HEK293 (cell line): Measurements from ENCODE around the gene KANSL1.
A peak's percentile ranks its signal among the peaks of the same experiment; 100 is the strongest.

Source experiments
- CTCF ChIA-PET: fragments of 350-600 bp; formaldehyde crosslinking; extraction: SDS; loops from one replicate; lab custom pipeline; 2021; ENCODE audit warnings: antibody characterized with exemption; lab: Yijun Ruan, JAX
- POLR2A ChIA-PET: fragments of 300-600 bp; formaldehyde crosslinking; extraction: SDS; loops from one replicate; lab custom pipeline; 2020; ENCODE audit warnings: antibody characterized with exemption, inconsistent platforms; lab: Yijun Ruan, JAX
- H3K27ac ChIP-seq: fragments of 200-500 bp; sonication (Bioruptor generic); 2 replicates; pipeline ENCODE4 v1.5.1; 2014; ENCODE audit warnings: low read depth, low read length, control low read depth, inconsistent platforms; ENCODE audit errors: extremely low read depth
- H3K36me3 ChIP-seq, 2 experiments: fragments of 200-500 bp in 1 of 2; sonication (Bioruptor generic) in 1 of 2; 1 replicate in 1 of 2; 2 replicates in 1 of 2; pipeline ENCODE4 v1.5.1; 2014 to 2017; ENCODE audit warnings: inconsistent platforms in 2 of 2, low read length in 2 of 2; ENCODE audit not compliant: control insufficient read depth in 2 of 2, insufficient read depth in 1 of 2
- H3K4me1 ChIP-seq: fragments of 200-500 bp; sonication (Bioruptor generic); 2 replicates; pipeline ENCODE4 v1.5.1; 2014; ENCODE audit warnings: mild to moderate bottlenecking, low read length, inconsistent platforms; ENCODE audit not compliant: control insufficient read depth, insufficient read depth
- H3K4me3 ChIP-seq: 2 replicates; pipeline ENCODE4 v1.5.1; 2011; ENCODE audit warnings: low read depth, mild to moderate bottlenecking, control low read depth, low read length, moderate library complexity
- H3K9me3 ChIP-seq: fragments of 200-500 bp; sonication (Bioruptor generic); 2 replicates; pipeline ENCODE4 v1.5.1; 2014; ENCODE audit warnings: low read depth, low read length, inconsistent platforms; ENCODE audit not compliant: control insufficient read depth, insufficient read depth
- BCL11B ChIP-seq: fragments of 450-650 bp; formaldehyde crosslinking; IDR thresholded peaks from 2 replicates; pipeline ENCODE4 v1.5.1; 2016; ENCODE audit warnings: low read depth, missing biosample characterization, missing genetic modification characterization
- HOXA7 ChIP-seq: sonication (generic); formaldehyde crosslinking; IDR thresholded peaks from 2 replicates; pipeline ENCODE4 v1.8.1; 2022; ENCODE audit warnings: missing genetic modification reagents, borderline replicate concordance
- IKZF3 ChIP-seq: fragments of 450-650 bp; IDR thresholded peaks from 2 replicates; pipeline ENCODE4 v1.5.0; 2018; ENCODE audit warnings: missing biosample characterization, mild to moderate bottlenecking, missing genetic modification characterization, moderate library complexity
- KLF8 ChIP-seq: fragments of 450-650 bp; formaldehyde crosslinking; IDR thresholded peaks from 2 replicates; pipeline ENCODE4 v1.5.1; 2016; ENCODE audit warnings: missing biosample characterization, missing genetic modification characterization
- MEIS1 ChIP-seq: sonication (generic); formaldehyde crosslinking; IDR thresholded peaks from 2 replicates; pipeline ENCODE4 v1.8.1; 2022; ENCODE audit warnings: missing genetic modification reagents, mild to moderate bottlenecking, borderline replicate concordance
- PRDM1 ChIP-seq: fragments of 450-650 bp; formaldehyde crosslinking; IDR thresholded peaks from 2 replicates; pipeline ENCODE4; 2016; ENCODE audit warnings: missing biosample characterization, missing genetic modification characterization
- PRDM6 ChIP-seq: fragments of 450-650 bp; formaldehyde crosslinking; IDR thresholded peaks from 2 replicates; pipeline ENCODE4 v1.5.1; 2017; ENCODE audit warnings: missing biosample characterization, missing genetic modification characterization
- SCRT2 ChIP-seq: fragments of 450-650 bp; formaldehyde crosslinking; IDR thresholded peaks from 2 replicates; pipeline ENCODE4 v1.5.1; 2016; ENCODE audit warnings: missing biosample characterization, missing genetic modification characterization
- SP3 ChIP-seq: fragments of 450-650 bp; formaldehyde crosslinking; IDR thresholded peaks from 2 replicates; pipeline ENCODE4 v1.5.1; 2016; ENCODE audit warnings: missing biosample characterization, missing genetic modification characterization
- SP7 ChIP-seq: fragments of 450-650 bp; formaldehyde crosslinking; IDR thresholded peaks from 2 replicates; pipeline ENCODE4 v1.5.1; 2016; ENCODE audit warnings: missing biosample characterization, missing genetic modification characterization
- TSHZ1 ChIP-seq: fragments of 450-650 bp; formaldehyde crosslinking; IDR thresholded peaks from 2 replicates; pipeline ENCODE4 v1.5.1; 2016; ENCODE audit warnings: missing biosample characterization, missing genetic modification characterization, borderline replicate concordance
- ZBTB1 ChIP-seq: fragments of 450-650 bp; formaldehyde crosslinking; IDR thresholded peaks from 2 replicates; pipeline ENCODE4 v1.5.1; 2016; ENCODE audit warnings: missing biosample characterization, missing genetic modification characterization
- ZBTB48 ChIP-seq: fragments of 450-650 bp; formaldehyde crosslinking; IDR thresholded peaks from 2 replicates; pipeline ENCODE4 v1.5.1; 2016; ENCODE audit warnings: missing biosample characterization, missing genetic modification characterization
- ZBTB7A ChIP-seq: fragments of 450-650 bp; formaldehyde crosslinking; IDR thresholded peaks from 2 replicates; pipeline ENCODE4 v1.5.1; 2016; ENCODE audit warnings: low read depth, missing biosample characterization, missing genetic modification characterization
- ZNF112 ChIP-seq: fragments of 450-650 bp; formaldehyde crosslinking; IDR thresholded peaks from 2 replicates; pipeline ENCODE4 v1.5.0; 2017; ENCODE audit warnings: missing biosample characterization, missing genetic modification characterization
- ZNF114 ChIP-seq: fragments of 450-650 bp; formaldehyde crosslinking; IDR thresholded peaks from 2 replicates; pipeline ENCODE4 v1.5.0; 2017; ENCODE audit warnings: missing biosample characterization, missing genetic modification characterization
- ZNF391 ChIP-seq: fragments of 450-650 bp; formaldehyde crosslinking; IDR thresholded peaks from 2 replicates; pipeline ENCODE4 v1.5.1; 2016; ENCODE audit warnings: low read depth, missing biosample characterization, missing genetic modification characterization, borderline replicate concordance
- ZNF394 ChIP-seq: fragments of 450-650 bp; formaldehyde crosslinking; IDR thresholded peaks from 2 replicates; pipeline ENCODE4 v1.5.1; 2016; ENCODE audit warnings: missing biosample characterization, missing genetic modification characterization, mild to moderate bottlenecking, moderate library complexity, borderline replicate concordance
- ZNF398 ChIP-seq: fragments of 450-650 bp; formaldehyde crosslinking; IDR thresholded peaks from 2 replicates; pipeline ENCODE4 v1.5.1; 2017; ENCODE audit warnings: missing biosample characterization, missing genetic modification characterization
- ZNF544 ChIP-seq: fragments of 450-650 bp; formaldehyde crosslinking; IDR thresholded peaks from 2 replicates; pipeline ENCODE4 v1.5.0; 2017; ENCODE audit warnings: missing biosample characterization, missing genetic modification characterization
- ZNF561 ChIP-seq: fragments of 450-650 bp; IDR thresholded peaks from 2 replicates; pipeline ENCODE4 v1.5.1; 2018; ENCODE audit warnings: missing biosample characterization, missing genetic modification characterization, borderline replicate concordance
- ZNF623 ChIP-seq: fragments of 450-650 bp; formaldehyde crosslinking; IDR thresholded peaks from 2 replicates; pipeline ENCODE4 v1.5.1; 2016; ENCODE audit warnings: missing biosample characterization, missing genetic modification characterization
- ZNF629 ChIP-seq: fragments of 450-650 bp; formaldehyde crosslinking; IDR thresholded peaks from 2 replicates; pipeline ENCODE4 v1.5.1; 2017; ENCODE audit warnings: missing biosample characterization, missing genetic modification characterization
- ZNF677 ChIP-seq: fragments of 450-650 bp; IDR thresholded peaks from 2 replicates; pipeline ENCODE4 v1.5.0; 2018; ENCODE audit warnings: missing biosample characterization, mild to moderate bottlenecking, missing genetic modification characterization, moderate library complexity
- ZNF747 ChIP-seq: fragments of 450-650 bp; formaldehyde crosslinking; IDR thresholded peaks from 2 replicates; pipeline ENCODE4 v1.5.1; 2016; ENCODE audit warnings: missing biosample characterization, missing genetic modification characterization
- ZNF777 ChIP-seq: fragments of 450-650 bp; formaldehyde crosslinking; IDR thresholded peaks from 2 replicates; pipeline ENCODE4 v1.5.1; 2017; ENCODE audit warnings: missing biosample characterization, missing genetic modification characterization, borderline replicate concordance
- ZNF785 ChIP-seq: fragments of 450-650 bp; formaldehyde crosslinking; IDR thresholded peaks from 2 replicates; pipeline ENCODE4 v1.5.1; 2016; ENCODE audit warnings: missing biosample characterization, missing genetic modification characterization
- TF ChIP-seq, protein P1 (sequence below): fragments of 450-650 bp; formaldehyde crosslinking; IDR thresholded peaks from 2 replicates; pipeline ENCODE4 v1.5.1; 2016; ENCODE audit warnings: missing biosample characterization, missing genetic modification characterization

Gene KANSL1

DNA sequence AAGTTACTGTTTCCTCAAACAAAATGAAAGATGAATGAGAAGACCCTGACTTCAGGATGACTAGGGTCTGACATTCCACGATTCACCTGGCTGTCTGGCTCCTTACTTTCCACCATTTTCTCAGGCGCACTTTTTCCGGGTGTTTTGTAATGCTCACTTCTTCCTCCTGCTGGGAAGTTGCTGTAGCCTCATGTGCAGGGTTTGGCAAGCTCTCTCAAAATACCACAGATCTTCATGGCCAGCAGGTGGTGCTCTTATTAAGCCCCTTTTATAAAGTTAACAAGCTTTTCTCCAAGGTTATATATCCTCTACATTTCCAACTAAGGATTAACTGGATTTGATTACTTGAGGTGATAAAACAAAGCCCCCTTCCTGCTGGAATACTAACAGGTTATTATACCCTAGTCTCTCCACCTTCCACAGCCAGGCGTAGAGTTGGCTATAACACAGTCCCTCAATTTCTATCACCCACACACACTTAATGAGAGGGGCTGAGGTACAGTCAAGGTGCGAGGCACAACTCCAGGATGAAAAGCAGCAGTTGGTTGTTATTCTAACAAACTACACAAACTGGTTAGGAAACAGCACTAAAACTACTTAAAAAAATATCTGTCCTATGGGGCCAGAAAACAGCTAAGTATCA lies 148.8 kb downstream of the KANSL1 start (continued):
- TF ChIP-seq ZNF398 (tag by site-specific recombination) (no peak), ZNF677 (no peak), KLF8 (tag by site-specific recombination) (no peak), ZNF561 (tag by site-specific recombination) (peak; percentile 54; the same call in 1 of the 2 replicates), BCL11B (tag by site-specific recombination) (no peak), PRDM6 (tag by site-specific recombination) (peak; percentile 57), ZNF114 (tag by site-specific recombination) (no peak), IKZF3 (tag by site-specific recombination) (peak; percentile 59), SP3 (tag by site-specific recombination) (no peak), ZNF629 (tag by site-specific recombination) (no peak), MEIS1 (CRISPR knock-in tag) (no peak), ZBTB7A (tag by site-specific recombination) (no peak)

GRCh38 chr17:46043606-46044005 lies 149.6 kb downstream of the KANSL1 start:
- POLR2A ChIA-PET = interaction anchor here (1.4 kb wide), 1 partner anchor 149 kb away, joined by 9 read pairs; the partner anchor contains the start of gene KANSL1
- H3K36me3 ChIP-seq = peaks cover 56 to 87% of the 10 kb centered on the region in 2 experiments
- no peak for TF ChIP-seq ZBTB1 (tag by site-specific recombination)
- TF ChIP-seq PRDM1 (tag by site-specific recombination) = no peak
- TF ChIP-seq, protein P1, sequence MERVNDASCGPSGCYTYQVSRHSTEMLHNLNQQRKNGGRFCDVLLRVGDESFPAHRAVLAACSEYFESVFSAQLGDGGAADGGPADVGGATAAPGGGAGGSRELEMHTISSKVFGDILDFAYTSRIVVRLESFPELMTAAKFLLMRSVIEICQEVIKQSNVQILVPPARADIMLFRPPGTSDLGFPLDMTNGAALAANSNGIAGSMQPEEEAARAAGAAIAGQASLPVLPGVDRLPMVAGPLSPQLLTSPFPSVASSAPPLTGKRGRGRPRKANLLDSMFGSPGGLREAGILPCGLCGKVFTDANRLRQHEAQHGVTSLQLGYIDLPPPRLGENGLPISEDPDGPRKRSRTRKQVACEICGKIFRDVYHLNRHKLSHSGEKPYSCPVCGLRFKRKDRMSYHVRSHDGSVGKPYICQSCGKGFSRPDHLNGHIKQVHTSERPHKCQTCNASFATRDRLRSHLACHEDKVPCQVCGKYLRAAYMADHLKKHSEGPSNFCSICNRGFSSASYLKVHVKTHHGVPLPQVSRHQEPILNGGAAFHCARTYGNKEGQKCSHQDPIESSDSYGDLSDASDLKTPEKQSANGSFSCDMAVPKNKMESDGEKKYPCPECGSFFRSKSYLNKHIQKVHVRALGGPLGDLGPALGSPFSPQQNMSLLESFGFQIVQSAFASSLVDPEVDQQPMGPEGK (tag by site-specific recombination) = no peak
- TF ChIP-seq ZNF747 (tag by site-specific recombination) = no peak
- TF ChIP-seq ZNF394 (tag by site-specific recombination) = no peak
- TF ChIP-seq ZBTB48 (tag by site-specific recombination) = no peak
- no peak for TF ChIP-seq SCRT2 (tag by site-specific recombination)
- TF ChIP-seq HOXA7 (CRISPR knock-in tag) = no peak
- TF ChIP-seq TSHZ1 (tag by site-specific recombination) = no peak
- no peak for TF ChIP-seq ZNF544
- no peak for TF ChIP-seq SP7 (tag by site-specific recombination)
- no peak for TF ChIP-seq ZNF112
- no peak for TF ChIP-seq ZNF785 (tag by site-specific recombination)
- no peak for TF ChIP-seq ZNF623 (tag by site-specific recombination)
- TF ChIP-seq ZNF391 = no peak
- no peak for TF ChIP-seq ZNF777 (tag by site-specific recombination)

More at GRCh38 chr17:46043606-46044005, 149.6 kb downstream of the KANSL1 start:
- Histone ChIP-seq H3K4me1 (peaks cover 7% of the 10 kb centered on the region; the same call in 1 of the 2 replicates), H3K27ac (no peak overlapping the region), H3K9me3 (no peaks in the 10 kb centered on the region), H3K4me3 (no peak overlapping the region)
- CTCF ChIA-PET = interaction anchor here (0.7 to 6.0 kb wide), 26 partner anchors 9 to 242 kb away, joined by 3 to 64 read pairs (median 6); partner anchors contain the start of gene KANSL1
